Small intestine (tissue), 7 donors: Measurements from ENCODE around the gene SLC25A12. TPM values are rescaled to one million over a fixed set of nuclear protein-coding genes. Genes with fewer than 3 reads are reported as not detected.
"Not testable (repeated sequence)": the region's sequence is repeated elsewhere in the genome, so short reads cannot be mapped to it uniquely, and the experiment has no call there.

ENCODE experiments used
- DNase-seq, 2 donors: peaks; one replicate each; pipeline versions ENCODE4 v3.0.0 to v3.0.0-alpha.2; 2013
- FAIRE-seq: peaks from 2 replicates; lab custom pipeline; 2012; peaks lifted over from hg19 to GRCh38; lab: Jason Lieb, UNC
- H3K27ac ChIP-seq, 3 donors: one replicate each; pipeline ENCODE4 v1.5.1; 2013; ENCODE audit warnings: low read length in 2 of 3, mild to moderate bottlenecking in 2 of 3, control low read depth in 1 of 3, inconsistent platforms in 1 of 3, low read depth in 1 of 3, moderate library complexity in 1 of 3
- H3K27me3 ChIP-seq, 3 donors: one replicate each; pipeline ENCODE4 v1.6.1; 2013; ENCODE audit warnings: low read length in 3 of 3, inconsistent platforms in 1 of 3; ENCODE audit not compliant: control insufficient read depth in 3 of 3, insufficient read depth in 3 of 3
- H3K36me3 ChIP-seq, 3 donors: one replicate each; pipeline ENCODE4 v1.6.1; 2013; ENCODE audit warnings: low read length in 3 of 3, inconsistent platforms in 1 of 3, low read depth in 1 of 3, mild to moderate bottlenecking in 1 of 3, moderate library complexity in 1 of 3; ENCODE audit not compliant: control insufficient read depth in 3 of 3, insufficient read depth in 2 of 3
- H3K4me1 ChIP-seq, 3 donors: one replicate each; pipeline ENCODE4 v1.6.1; 2013; ENCODE audit warnings: low read length in 2 of 3, inconsistent platforms in 1 of 3, low read depth in 1 of 3, mild to moderate bottlenecking in 1 of 3, moderate library complexity in 1 of 3; ENCODE audit not compliant: control insufficient read depth in 3 of 3, insufficient read depth in 2 of 3
- H3K4me3 ChIP-seq, 3 donors: one replicate each; pipeline ENCODE4 v1.5.1; 2013; ENCODE audit warnings: low read length in 3 of 3, control low read depth in 1 of 3, inconsistent platforms in 1 of 3, low read depth in 1 of 3, mild to moderate bottlenecking in 1 of 3, moderate library complexity in 1 of 3
- H3K9me3 ChIP-seq, 2 donors: one replicate each; pipeline ENCODE4 v1.6.1; 2013; ENCODE audit warnings: low read depth in 1 of 2, low read length in 1 of 2; ENCODE audit not compliant: control insufficient read depth in 2 of 2, insufficient read depth in 1 of 2
- WGBS, 3 donors: extraction: QIAGEN DNeasy Blood & Tissue Kit; methylation state at CpG; one replicate each; pipeline ENCODE4 v1.1.7; 2013; 5-methylcytosine and 5-hydroxymethylcytosine counted together
- polyA plus RNA-seq, 4 donors: library from polyadenylated mRNA; stranded (reverse) in 3 of 4; unstranded in 1 of 4; fragments of 200-250 nt in 3 of 4; fragments of 120-200 nt in 1 of 4; gene quantifications; one replicate each; pipeline versions ENCODE4 v1.2.1 to v1.2.3, GENCODE V29; 2013
- donor health status: healthy with polysubstance abuse.
- donor health status: control.
- donor health status: control.
- donor health status: Bipolar disorder and iron deficiency.
- donor health status: healthy.

SLC25A12 gene
- polyA plus RNA-seq, 4 donors = 2.2 to 6.2 (median 4.4) TPM

DNA sequence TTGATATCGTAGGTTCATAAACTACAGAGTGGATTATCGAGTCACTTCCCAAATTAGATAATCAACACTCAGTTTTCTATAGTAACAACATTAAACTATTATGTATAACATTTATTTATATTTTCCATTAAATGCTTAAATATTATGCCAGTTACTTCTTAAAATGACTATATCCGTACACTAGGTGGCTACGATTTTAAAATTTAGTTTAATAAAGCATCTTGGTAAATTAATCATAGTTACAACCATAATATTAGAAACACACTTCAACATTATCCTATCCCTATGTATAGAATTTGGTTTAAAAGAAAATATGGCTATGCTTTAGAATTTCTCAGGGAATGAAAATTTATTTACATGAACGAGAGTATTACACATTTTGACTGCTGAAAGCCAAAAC, 80.3 kb downstream of the SLC25A12 start:
- Histone ChIP-seq H3K9me3 (no peaks in the 10 kb centered on the region), H3K27ac (no peak overlapping the region), H3K4me1 (no peaks in the 10 kb centered on the region), H3K4me3 (no peak overlapping the region), H3K27me3 (no peaks in the 10 kb centered on the region), H3K36me3 (peaks cover 0 to 2% (median 0%) of the 10 kb centered on the region in 3 donors)
- FAIRE-seq (no peak), DNase-seq (no peak)
- 90 to 92% (median 91%) methylated on average over 5 of the region's 5 CpGs for WGBS, 3 donors

DNA sequence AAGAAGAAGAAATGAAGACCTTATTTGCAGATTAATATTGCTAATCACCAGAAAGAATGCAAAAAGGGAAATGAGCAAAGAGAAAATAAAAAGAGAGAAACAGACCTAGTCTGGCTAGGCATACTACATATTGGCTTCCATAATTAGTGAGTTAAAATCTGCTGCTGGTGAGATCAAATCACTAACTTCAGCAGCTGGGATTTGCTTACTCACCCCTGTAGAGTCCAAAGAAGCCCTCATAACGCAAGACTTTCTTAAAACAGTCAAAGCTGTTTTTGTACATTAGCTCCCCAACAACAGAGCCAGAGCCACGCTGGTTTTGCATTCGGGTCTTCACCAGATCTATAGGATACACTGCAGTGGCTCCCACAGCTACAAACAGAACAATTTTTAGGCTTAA, 80.9 kb downstream of the SLC25A12 start:
- H3K27me3 ChIP-seq = no peaks in the 10 kb centered on the region
- FAIRE-seq = no peak

DNA sequence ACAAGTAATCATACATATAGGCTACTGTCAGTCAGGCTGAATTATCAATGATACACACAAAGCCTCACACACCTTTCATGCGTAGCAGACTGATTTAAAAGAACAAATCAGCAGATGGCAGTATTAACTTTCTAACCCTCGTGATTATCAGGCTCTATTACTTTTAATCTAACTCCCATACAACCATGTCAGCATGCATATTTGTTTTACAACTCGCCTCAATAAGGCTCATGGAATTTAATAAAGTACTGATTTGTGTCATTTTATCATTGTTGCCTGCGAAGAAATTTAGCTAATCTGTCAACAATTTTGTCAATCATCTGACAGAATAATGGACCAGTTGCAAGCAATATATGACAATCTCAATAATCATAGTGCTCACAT, 82.8 kb downstream of the SLC25A12 start:
- WGBS, 3 donors = 12 to 31% (median 21%) methylated on average over 4 of the region's 4 CpGs
- no peaks in the 10 kb centered on the region for H3K4me1 ChIP-seq
- no peak overlapping the region for H3K4me3 ChIP-seq
- no peaks in the 10 kb centered on the region for H3K9me3 ChIP-seq
- H3K27ac ChIP-seq = no peak overlapping the region
- peaks cover 0 to 2% (median 0%) of the 10 kb centered on the region in 3 donors for H3K36me3 ChIP-seq
- H3K27me3 ChIP-seq = no peaks in the 10 kb centered on the region
- DNase-seq = peak; percentile 47 to 66
- FAIRE-seq = no peak

More for the DNA sequence above, 80.9 kb downstream of the SLC25A12 start:
- H3K27ac ChIP-seq = no peak overlapping the region
- H3K4me3 ChIP-seq = no peak overlapping the region
- H3K9me3 ChIP-seq = no peaks in the 10 kb centered on the region
- peaks cover 0 to 2% (median 0%) of the 10 kb centered on the region in 3 donors for H3K36me3 ChIP-seq
- no peak for DNase-seq
- 92 to 97% (median 95%) methylated on average over 3 of the region's 3 CpGs for WGBS, 3 donors
- no peaks in the 10 kb centered on the region for H3K4me1 ChIP-seq

DNA sequence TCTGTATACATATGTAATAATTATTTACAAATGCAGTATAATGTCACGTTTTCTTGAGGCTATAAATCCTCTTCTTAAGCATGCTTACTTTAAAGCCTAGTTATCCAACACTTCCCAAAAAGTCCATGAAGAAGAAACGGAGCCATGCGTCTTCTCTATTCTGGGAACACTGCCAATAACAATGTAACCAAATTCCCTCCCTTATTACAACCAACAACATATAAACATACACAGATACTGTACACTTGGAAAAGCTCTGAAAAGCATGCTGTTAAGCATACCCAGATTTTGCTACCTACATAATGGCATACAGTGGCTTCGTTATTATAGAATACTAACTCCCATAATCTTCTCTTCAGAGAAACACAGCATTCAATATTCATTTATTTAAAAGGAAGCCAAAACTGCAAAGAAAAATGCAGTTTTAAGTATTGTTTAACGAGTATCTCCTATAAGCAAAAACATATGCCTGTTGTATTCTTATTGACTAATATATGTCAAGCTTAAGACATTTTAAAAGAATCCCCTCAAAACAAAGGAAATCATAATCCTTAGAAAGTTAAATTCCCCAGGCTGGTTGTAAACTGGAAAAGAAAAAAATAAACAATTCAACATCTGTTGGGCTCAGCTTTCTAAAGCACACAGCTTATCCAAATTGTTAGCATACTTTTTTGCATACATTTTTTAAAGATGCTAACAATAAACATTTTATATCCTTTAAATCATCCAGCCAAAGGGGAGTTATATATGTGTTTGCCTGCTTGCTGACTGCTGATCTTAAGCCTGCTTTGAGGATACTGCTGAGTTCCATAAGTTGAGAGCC, 83.4 kb downstream of the SLC25A12 start:
- DNase-seq (peak in 1 of 2 donors; percentile 21), FAIRE-seq (no peak)
- Histone ChIP-seq H3K4me1 (no peaks in the 10 kb centered on the region), H3K27ac (no peak overlapping the region), H3K27me3 (no peaks in the 10 kb centered on the region), H3K4me3 (no peak overlapping the region), H3K9me3 (no peaks in the 10 kb centered on the region), H3K36me3 (peaks cover 0 to 2% (median 0%) of the 10 kb centered on the region in 3 donors)
- 65 to 74% (median 71%) methylated on average over 5 of the region's 5 CpGs for WGBS, 3 donors

DNA sequence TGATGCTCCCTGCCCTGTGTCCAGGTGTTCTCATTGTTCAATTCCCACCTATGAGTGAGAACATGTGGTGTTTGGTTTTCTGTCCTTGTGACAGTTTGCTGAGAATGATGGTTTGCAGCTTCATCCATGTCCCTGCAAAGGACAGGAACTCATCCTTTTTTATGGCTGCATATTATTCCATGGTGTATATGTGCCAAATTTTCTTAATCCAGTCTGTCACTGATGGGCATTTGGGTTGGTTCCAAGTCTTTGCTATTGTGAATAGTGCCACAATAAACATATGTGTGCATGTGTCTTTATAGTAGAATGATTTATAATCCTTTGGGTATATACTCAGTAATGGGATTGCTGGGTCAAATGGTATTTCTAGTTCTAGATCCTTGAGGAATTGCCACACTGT, 85.2 kb downstream of the SLC25A12 start:
- not testable (repeated sequence) for FAIRE-seq, H3K4me3 ChIP-seq, H3K36me3 ChIP-seq

DNA sequence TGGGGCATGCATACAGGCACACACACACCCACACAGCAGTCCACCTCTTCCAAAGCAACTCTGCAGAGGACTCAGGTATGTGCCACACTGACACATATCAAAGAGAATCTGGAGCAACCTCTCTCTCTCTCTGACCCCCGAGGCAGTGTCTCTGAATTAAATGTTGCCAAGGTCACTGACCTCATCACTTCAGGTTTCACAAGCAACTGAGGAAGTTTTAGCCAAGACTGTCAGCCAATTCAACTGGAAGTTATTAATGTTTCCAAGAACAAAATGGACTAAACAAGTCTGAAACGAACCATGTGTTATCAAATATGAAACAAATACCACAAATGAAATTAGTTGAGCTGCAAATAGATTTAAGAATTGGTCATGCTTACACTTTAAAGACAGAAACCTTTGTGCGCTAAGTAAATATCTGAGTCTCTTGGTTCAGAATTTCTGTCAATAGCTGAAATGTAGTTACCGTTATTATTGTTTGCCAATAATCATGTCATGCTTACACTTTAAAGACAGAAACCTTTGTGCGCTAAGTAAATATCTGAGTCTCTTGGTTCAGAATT, 86.1 kb downstream of the SLC25A12 start:
- no peak overlapping the region for H3K4me3 ChIP-seq
- DNase-seq (no peak), FAIRE-seq (no peak)
- no peaks in the 10 kb centered on the region for H3K9me3 ChIP-seq
- H3K27ac ChIP-seq = no peak overlapping the region
- no peaks in the 10 kb centered on the region for H3K27me3 ChIP-seq
- H3K36me3 ChIP-seq = peaks cover 0 to 2% (median 0%) of the 10 kb centered on the region in 3 donors
- WGBS, 3 donors = 72 to 76% (median 76%) methylated on average over 5 of the region's 5 CpGs
- H3K4me1 ChIP-seq = no peaks in the 10 kb centered on the region

More for the DNA sequence above, 85.2 kb downstream of the SLC25A12 start:
- not testable (repeated sequence) for H3K27me3 ChIP-seq, H3K9me3 ChIP-seq, H3K27ac ChIP-seq, DNase-seq, H3K4me1 ChIP-seq

DNA sequence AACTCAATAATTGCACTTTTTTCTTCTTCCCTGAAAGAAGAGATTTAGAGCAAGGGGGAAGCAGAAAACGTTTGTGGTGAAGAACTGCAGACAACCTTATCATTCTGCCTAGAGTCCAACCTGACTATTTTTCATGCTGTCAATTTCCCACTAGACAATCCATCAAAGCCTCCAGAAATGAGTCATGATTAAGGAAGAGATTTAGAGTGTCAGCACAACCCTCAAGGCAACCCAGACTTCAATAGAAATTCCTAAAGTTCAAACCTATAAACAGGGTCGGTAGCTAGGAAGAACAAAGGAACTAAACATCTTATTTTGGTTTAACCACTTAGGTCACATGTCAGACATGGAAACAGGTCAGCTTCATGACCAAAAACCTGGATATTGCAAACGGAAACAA, 86.9 kb downstream of the SLC25A12 start:
- WGBS, 3 donors = 8 to 38% (median 24%) methylated on average over 3 of the region's 3 CpGs
- Histone ChIP-seq H3K4me1 (no peaks in the 10 kb centered on the region), H3K36me3 (peaks cover 0 to 2% (median 0%) of the 10 kb centered on the region in 3 donors), H3K27ac (no peak overlapping the region), H3K9me3 (no peaks in the 10 kb centered on the region), H3K27me3 (no peaks in the 10 kb centered on the region), H3K4me3 (no peak overlapping the region)
- FAIRE-seq (no peak), DNase-seq (no peak)

DNA sequence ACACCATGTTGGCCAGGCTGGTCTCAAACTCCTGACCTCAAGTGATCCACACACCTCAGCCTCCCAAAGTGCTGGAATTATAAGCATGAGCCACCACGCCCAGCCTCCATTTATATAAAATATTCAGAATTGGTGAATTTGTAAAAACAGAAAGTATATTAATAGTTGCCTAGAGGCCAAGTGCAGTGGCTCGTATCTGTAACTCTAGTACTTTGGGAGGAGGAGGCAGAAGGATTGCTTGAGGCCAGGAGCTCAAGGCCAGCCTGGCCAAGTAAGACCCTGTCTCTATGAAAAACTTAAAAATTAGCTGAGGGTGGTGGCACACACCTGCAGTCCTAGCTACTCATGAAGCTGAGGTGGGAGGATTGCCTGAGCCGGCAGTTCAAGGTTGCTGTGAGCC, 89.6 kb downstream of the SLC25A12 start:
- Histone ChIP-seq H3K27me3 (no peaks in the 10 kb centered on the region), H3K4me3 (no peak overlapping the region), H3K27ac (no peak overlapping the region), H3K4me1 (no peaks in the 10 kb centered on the region), H3K36me3 (no peaks in the 10 kb centered on the region), H3K9me3 (no peaks in the 10 kb centered on the region)
- no peak for DNase-seq
- FAIRE-seq = no peak
- 94 to 98% (median 95%) methylated on average over 3 of the region's 3 CpGs for WGBS, 3 donors
